A673 (cell line): ENCODE measurements around the gene PDGFB.

Source experiments
- CTCF ChIP-seq: fragments of 300-800, 200-600 bp; sonication (generic); conservative IDR thresholded peaks from 2 replicates; pipeline ENCODE4 v1.5.1; 2017; ENCODE audit warnings: low read depth, mild to moderate bottlenecking, antibody characterized with exemption, low read length, moderate library complexity, mixed read lengths
- EZH2 ChIP-seq: fragments of 200-600 bp; sonication (generic); IDR thresholded peaks from 2 replicates; pipeline ENCODE4 v1.6.1; 2017; ENCODE audit warnings: borderline replicate concordance, low read depth, mild to moderate bottlenecking, mixed read lengths, antibody characterized with exemption, low read length; ENCODE audit not compliant: poor library complexity, severe bottlenecking

GRCh38 chr22:39184586-39185577, 59.9 kb downstream of the PDGFB start:
- TF ChIP-seq CTCF = no peak
- no peak for TF ChIP-seq EZH2
